H7 (cell line): ENCODE measurements around the gene LDLRAD4. TPM values are rescaled to one million over a fixed set of nuclear protein-coding genes. Genes with fewer than 3 reads are reported as not detected.
A peak's percentile ranks its signal among the peaks of the same experiment; 100 is the strongest.

Experiments
- DNase-seq: peaks from one replicate; pipeline ENCODE4 v3.0.0; 2012
- H3K27me3 ChIP-seq: 2 replicates; pipeline ENCODE4 v1.6.0; 2011; ENCODE audit warnings: mild to moderate bottlenecking, low read length; ENCODE audit not compliant: control insufficient read depth, insufficient read depth
- H3K36me3 ChIP-seq: replicated peaks from 2 replicates; pipeline ENCODE4 v1.5.1; 2011; ENCODE audit warnings: low read length; ENCODE audit not compliant: control insufficient read depth, insufficient read depth
- H3K4me3 ChIP-seq: 2 replicates; pipeline ENCODE4 v1.5.1; 2011; ENCODE audit warnings: low read depth, mild to moderate bottlenecking, control low read depth, low read length, moderate library complexity; ENCODE audit not compliant: insufficient read depth
- total RNA-seq: library from RNA; depleted of rRNA; stranded (reverse); fragments of >200 nt; shearing (Covaris generic); gene quantifications from 2 replicates; pipeline ENCODE4 v1.2.3, GENCODE V29; 2014

LDLRAD4 gene
- total RNA-seq, 1 experiment from 2014 or later: 21.0 TPM

- Histone ChIP-seq H3K36me3 (no peaks in the 10 kb centered on the region), H3K27me3 (no peaks in the 10 kb centered on the region), H3K4me3 (no peak overlapping the region)
- no peak for DNase-seq
These were observed 94.6 kb downstream of the LDLRAD4 start for GRCh38 chr18:13313006-13313686.

- DNase-seq: no peak
- H3K36me3 ChIP-seq: no peaks in the 10 kb centered on the region
- H3K4me3 ChIP-seq: no peak overlapping the region
- no peaks in the 10 kb centered on the region for H3K27me3 ChIP-seq
These were observed 96.4 kb downstream of the LDLRAD4 start for GRCh38 chr18:13315000-13315399.

GRCh38 chr18:13316063-13316462 lies 97.5 kb downstream of the LDLRAD4 start:
- Histone ChIP-seq H3K27me3 (no peaks in the 10 kb centered on the region), H3K4me3 (no peak overlapping the region), H3K36me3 (no peaks in the 10 kb centered on the region)
- no peak for DNase-seq

- Histone ChIP-seq H3K36me3 (no peaks in the 10 kb centered on the region), H3K4me3 (no peak overlapping the region), H3K27me3 (no peaks in the 10 kb centered on the region)
- no peak for DNase-seq
These were observed 99.2 kb downstream of the LDLRAD4 start for GRCh38 chr18:13317801-13318200.

- Histone ChIP-seq H3K4me3 (no peak overlapping the region), H3K27me3 (no peaks in the 10 kb centered on the region), H3K36me3 (no peaks in the 10 kb centered on the region)
- DNase-seq: no peak
These were observed 100.4 kb downstream of the LDLRAD4 start for GRCh38 chr18:13318731-13319501.

- Histone ChIP-seq H3K36me3 (no peaks in the 10 kb centered on the region), H3K27me3 (no peaks in the 10 kb centered on the region), H3K4me3 (no peak overlapping the region)
- no peak for DNase-seq
These were observed 101.1 kb downstream of the LDLRAD4 start for GRCh38 chr18:13319629-13320028.

GRCh38 chr18:13320096-13320495 lies 101.5 kb downstream of the LDLRAD4 start:
- no peaks in the 10 kb centered on the region for H3K36me3 ChIP-seq
- DNase-seq: no peak

GRCh38 chr18:13320891-13321425 lies 102.4 kb downstream of the LDLRAD4 start:
- DNase-seq: peak; percentile 64

More at GRCh38 chr18:13320096-13320495, 101.5 kb downstream of the LDLRAD4 start:
- no peaks in the 10 kb centered on the region for H3K27me3 ChIP-seq
- H3K4me3 ChIP-seq: no peak overlapping the region

GRCh38 chr18:13321923-13322322 lies 103.4 kb downstream of the LDLRAD4 start:
- no peaks in the 10 kb centered on the region for H3K27me3 ChIP-seq
- no peaks in the 10 kb centered on the region for H3K36me3 ChIP-seq
- no peak overlapping the region for H3K4me3 ChIP-seq
- DNase-seq: no peak

More at GRCh38 chr18:13320891-13321425, 102.4 kb downstream of the LDLRAD4 start:
- Histone ChIP-seq H3K27me3 (no peaks in the 10 kb centered on the region), H3K4me3 (no peak overlapping the region), H3K36me3 (no peaks in the 10 kb centered on the region)

GRCh38 chr18:13323186-13323585 lies 104.6 kb downstream of the LDLRAD4 start:
- no peaks in the 10 kb centered on the region for H3K27me3 ChIP-seq
- H3K4me3 ChIP-seq: no peak overlapping the region
- H3K36me3 ChIP-seq: no peaks in the 10 kb centered on the region
- no peak for DNase-seq

GRCh38 chr18:13324880-13325279 lies 106.3 kb downstream of the LDLRAD4 start:
- DNase-seq: no peak
- Histone ChIP-seq H3K27me3 (no peaks in the 10 kb centered on the region), H3K4me3 (no peak overlapping the region), H3K36me3 (no peaks in the 10 kb centered on the region)

GRCh38 chr18:13328213-13328612 lies 109.7 kb downstream of the LDLRAD4 start:
- Histone ChIP-seq H3K27me3 (no peaks in the 10 kb centered on the region), H3K4me3 (no peak overlapping the region), H3K36me3 (no peaks in the 10 kb centered on the region)
- no peak for DNase-seq

GRCh38 chr18:13330996-13331395 lies 112.4 kb downstream of the LDLRAD4 start:
- Histone ChIP-seq H3K4me3 (no peak overlapping the region), H3K36me3 (no peaks in the 10 kb centered on the region), H3K27me3 (no peaks in the 10 kb centered on the region)
- DNase-seq: no peak

- no peak for DNase-seq
- Histone ChIP-seq H3K4me3 (no peak overlapping the region), H3K27me3 (no peaks in the 10 kb centered on the region), H3K36me3 (no peaks in the 10 kb centered on the region)
These were observed 113.3 kb downstream of the LDLRAD4 start for GRCh38 chr18:13331846-13332245.

- no peak for DNase-seq
- Histone ChIP-seq H3K36me3 (no peaks in the 10 kb centered on the region), H3K27me3 (no peaks in the 10 kb centered on the region), H3K4me3 (no peak overlapping the region)
These were observed 114.3 kb downstream of the LDLRAD4 start for GRCh38 chr18:13332874-13333273.
